Sciatic nerve (tissue), 2 donors: ENCODE results near the gene INPP5B. TPM values are rescaled to one million over a fixed set of nuclear protein-coding genes. Genes with fewer than 3 reads are reported as not detected.

Experiments
- ATAC-seq: fragments of 200-7000 bp; cut with Tn5 transposase; one replicate; pipeline ENCODE4 v1.9.1; 2020; ENCODE audit warnings: mild to moderate bottlenecking, moderate library complexity
- DNase-seq: peaks from one replicate; pipeline ENCODE4 v3.0.0-alpha.2; 2020; ENCODE audit warnings: low spot score
- intact Hi-C: fragments of 100-400 bp; cut with DNase I; formaldehyde crosslinking; loops from one replicate; pipeline ENCODE4 v1.14.2; 2022
- total RNA-seq: library from RNA; stranded (reverse); fragmentation: NEBNext Ultra II Directional; extraction: Animal tissue kit (Norgen Biotek cat#: 25700); gene quantifications from one replicate; pipeline ENCODE4 v1.2.1, GENCODE V29; 2021
- donor health status: DM: no; HTN: no; CAD: no.
- donor health status: DM: no; HTN: no; CAD: no.

Gene INPP5B
- total RNA-seq, 1 donor from 2014 or later, result 44.4 TPM

GRCh38 chr1:37851782-37852210 is 95.1 kb downstream of the INPP5B start:
- no peak for ATAC-seq
- intact Hi-C loops, result no loop called here
- no peak for DNase-seq

GRCh38 chr1:37851262-37851661 is 95.6 kb downstream of the INPP5B start:
- DNase-seq, result no peak
- ATAC-seq, result no peak
- intact Hi-C loops, result no loop called here

- ATAC-seq, result no peak
- intact Hi-C loops, result no loop called here
- DNase-seq, result no peak
Measured at GRCh38 chr1:37850352-37850955, 96.4 kb downstream of the INPP5B start.

- DNase-seq (no peak), ATAC-seq (no peak)
- intact Hi-C loops, result no loop called here
Measured at GRCh38 chr1:37849480-37849879, 97.4 kb downstream of the INPP5B start.

- no peak for DNase-seq
- intact Hi-C loops, result no loop called here
- ATAC-seq, result no peak
Measured at GRCh38 chr1:37846647-37847339, 100.1 kb downstream of the INPP5B start.

GRCh38 chr1:37845786-37846185 is 101.1 kb downstream of the INPP5B start:
- no peak for ATAC-seq
- intact Hi-C loops, result no loop called here
- DNase-seq, result no peak

GRCh38 chr1:37845049-37845646 is 101.7 kb downstream of the INPP5B start:
- DNase-seq, result no peak
- intact Hi-C loops, result no loop called here
- ATAC-seq, result no peak

DNA sequence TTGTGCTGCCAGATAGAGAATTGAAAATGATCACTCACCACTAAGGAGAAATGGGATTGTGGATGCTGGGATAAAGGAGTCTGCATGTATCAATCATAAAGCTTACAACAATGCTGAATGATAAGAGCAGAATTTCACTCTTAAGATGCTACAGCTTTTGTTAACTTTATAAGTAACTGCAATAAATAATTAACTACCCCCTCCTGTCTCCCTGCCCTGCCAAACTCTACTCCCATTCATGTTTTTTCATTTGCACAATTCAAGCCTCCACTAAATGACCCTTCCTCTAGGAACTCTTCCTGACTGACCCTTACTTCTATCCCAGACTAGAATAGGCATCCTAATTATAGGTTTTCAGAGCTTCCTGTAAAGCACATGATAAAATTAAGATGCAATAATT is 102.3 kb downstream of the INPP5B start:
- no peak for ATAC-seq
- no peak for DNase-seq
- intact Hi-C loops, result no loop called here

- intact Hi-C loops, result no loop called here
- DNase-seq (no peak), ATAC-seq (no peak)
Measured at GRCh38 chr1:37841652-37842051, 105.2 kb downstream of the INPP5B start.

DNA sequence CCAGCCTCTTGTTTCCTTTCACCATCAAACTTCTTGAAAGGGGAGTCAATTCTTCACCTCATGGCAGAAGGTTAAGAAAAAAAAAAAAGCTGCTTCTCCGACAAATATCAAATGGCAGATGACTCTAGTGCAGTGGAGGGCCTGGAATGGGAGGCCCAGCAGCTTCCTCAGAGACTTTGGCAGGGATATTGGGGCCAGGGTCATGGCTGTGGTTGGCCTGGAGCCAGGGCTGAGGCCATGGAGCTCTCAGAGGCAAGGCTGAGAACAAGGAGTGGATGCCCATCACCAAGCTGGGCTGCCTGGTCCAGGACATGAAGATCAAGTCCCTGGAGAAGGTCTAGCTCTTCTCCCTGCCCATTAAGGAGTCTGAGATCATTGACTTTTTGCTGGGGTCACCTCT is 106.1 kb downstream of the INPP5B start:
- intact Hi-C loops, result no loop called here
- ATAC-seq (no peak), DNase-seq (no peak)

DNA sequence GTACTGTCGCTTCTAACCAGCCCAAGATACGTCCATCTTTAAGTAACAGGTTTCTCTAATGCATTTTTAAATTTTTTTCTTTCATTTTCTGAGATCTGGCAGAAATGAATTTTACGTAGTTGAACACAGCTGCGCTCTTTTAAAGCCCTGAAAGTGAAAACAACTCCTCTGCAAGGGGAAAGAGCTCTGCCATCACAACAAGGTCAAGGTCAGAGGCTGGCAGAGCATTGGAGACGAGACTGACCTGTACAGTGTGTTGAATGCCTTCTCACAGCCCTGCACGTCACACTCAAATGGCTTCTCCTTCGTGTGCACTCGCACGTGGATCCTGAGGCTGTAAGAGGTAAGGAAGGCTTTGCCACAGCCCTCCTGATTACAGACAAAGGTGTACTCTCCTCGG is 107.2 kb downstream of the INPP5B start:
- no peak for ATAC-seq
- no peak for DNase-seq
- intact Hi-C loops, result no loop called here

DNA sequence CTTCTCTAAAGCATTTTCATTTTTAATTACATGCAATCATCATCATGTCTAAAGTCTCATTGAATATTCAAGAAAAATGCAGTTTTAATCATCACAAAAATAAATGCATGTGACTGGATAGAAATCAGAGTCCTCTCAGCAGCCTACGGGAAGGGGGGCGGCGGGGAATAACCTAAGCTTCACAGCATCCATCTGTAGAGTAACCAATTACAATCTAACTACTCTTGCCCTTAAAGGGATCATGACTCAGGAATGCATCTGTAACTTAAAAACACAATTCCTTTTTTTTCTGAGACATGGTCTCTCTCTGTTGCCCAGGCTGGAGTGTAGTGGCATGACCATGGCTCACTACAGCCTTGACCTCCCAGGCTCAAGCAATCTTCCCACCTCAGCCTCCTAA is 110.1 kb downstream of the INPP5B start:
- DNase-seq (no peak), ATAC-seq (no peak)
- intact Hi-C loops, result no loop called here

- no peak for ATAC-seq
- DNase-seq, result no peak
Measured at GRCh38 chr1:37831809-37832208, 115.0 kb downstream of the INPP5B start.

GRCh38 chr1:37831109-37831508 is 115.7 kb downstream of the INPP5B start:
- intact Hi-C loops, result no loop called here
- no peak for DNase-seq
- no peak for ATAC-seq

More at GRCh38 chr1:37831809-37832208, 115.0 kb downstream of the INPP5B start:
- intact Hi-C loops, result no loop called here

- intact Hi-C loops, result no loop called here
- ATAC-seq, result no peak
- DNase-seq, result no peak
Measured at GRCh38 chr1:37828410-37829074, 118.3 kb downstream of the INPP5B start.

- DNase-seq, result no peak
- ATAC-seq, result no peak
- intact Hi-C loops, result no loop called here
Measured at GRCh38 chr1:37825506-37825905, 121.3 kb downstream of the INPP5B start.

DNA sequence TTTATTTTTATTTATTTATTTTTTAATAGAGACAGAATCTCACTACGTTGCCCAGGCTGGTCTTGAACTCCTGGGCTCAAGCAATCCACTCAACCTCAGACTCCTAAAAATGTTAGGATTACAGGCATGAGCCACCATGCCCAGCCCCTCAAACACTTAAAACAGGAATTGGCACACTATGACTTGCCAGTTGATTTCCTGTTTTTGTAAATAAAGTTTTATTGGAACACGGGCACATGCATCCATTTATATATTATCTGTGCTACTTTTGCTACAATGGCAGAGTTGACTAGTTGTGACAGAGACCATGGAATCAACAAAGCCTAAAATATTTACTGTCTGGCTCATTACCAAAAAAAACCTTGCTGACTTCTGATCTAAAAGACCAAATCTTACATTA is 122.9 kb downstream of the INPP5B start:
- DNase-seq (no peak), ATAC-seq (no peak)
- intact Hi-C loops, result no loop called here

- intact Hi-C loops, result no loop called here
- DNase-seq (no peak), ATAC-seq (no peak)
Measured at GRCh38 chr1:37822906-37823815, 123.7 kb downstream of the INPP5B start.

GRCh38 chr1:37821481-37821880 is 125.4 kb downstream of the INPP5B start:
- DNase-seq (no peak), ATAC-seq (no peak)
- intact Hi-C loops, result no loop called here
